GM06990 (cell line): Measurements from ENCODE around the gene CTNNA3.

Experiments used
- DNase-seq: peaks from one replicate; pipeline ENCODE4 v3.0.0-alpha.2; 2011; ENCODE audit not compliant: insufficient read length; ENCODE audit errors: extremely low read depth
- H3K27me3 ChIP-seq: replicated peaks from 2 replicates; pipeline ENCODE4 v1.6.0; 2011; ENCODE audit warnings: low read length; ENCODE audit not compliant: control insufficient read depth, insufficient read depth
- H3K36me3 ChIP-seq: 2 replicates; pipeline ENCODE4 v1.5.1; 2011; ENCODE audit warnings: low read length; ENCODE audit not compliant: control insufficient read depth, insufficient read depth
- H3K4me3 ChIP-seq: replicated peaks from 2 replicates; pipeline ENCODE4 v1.5.1; 2011; ENCODE audit warnings: low read depth, mild to moderate bottlenecking, control low read depth, low read length
- TF ChIP-seq, protein P1 (sequence below): IDR thresholded peaks from 2 replicates; pipeline ENCODE4 v1.5.1; 2011; ENCODE audit warnings: low read length, control low read depth, mild to moderate bottlenecking, inconsistent platforms; ENCODE audit not compliant: insufficient read depth, poor library complexity, severe bottlenecking

CTNNA3 gene

GRCh38 chr10:66318761-66319160, 1377.2 kb downstream of the CTNNA3 start:
- TF ChIP-seq, protein P1, sequence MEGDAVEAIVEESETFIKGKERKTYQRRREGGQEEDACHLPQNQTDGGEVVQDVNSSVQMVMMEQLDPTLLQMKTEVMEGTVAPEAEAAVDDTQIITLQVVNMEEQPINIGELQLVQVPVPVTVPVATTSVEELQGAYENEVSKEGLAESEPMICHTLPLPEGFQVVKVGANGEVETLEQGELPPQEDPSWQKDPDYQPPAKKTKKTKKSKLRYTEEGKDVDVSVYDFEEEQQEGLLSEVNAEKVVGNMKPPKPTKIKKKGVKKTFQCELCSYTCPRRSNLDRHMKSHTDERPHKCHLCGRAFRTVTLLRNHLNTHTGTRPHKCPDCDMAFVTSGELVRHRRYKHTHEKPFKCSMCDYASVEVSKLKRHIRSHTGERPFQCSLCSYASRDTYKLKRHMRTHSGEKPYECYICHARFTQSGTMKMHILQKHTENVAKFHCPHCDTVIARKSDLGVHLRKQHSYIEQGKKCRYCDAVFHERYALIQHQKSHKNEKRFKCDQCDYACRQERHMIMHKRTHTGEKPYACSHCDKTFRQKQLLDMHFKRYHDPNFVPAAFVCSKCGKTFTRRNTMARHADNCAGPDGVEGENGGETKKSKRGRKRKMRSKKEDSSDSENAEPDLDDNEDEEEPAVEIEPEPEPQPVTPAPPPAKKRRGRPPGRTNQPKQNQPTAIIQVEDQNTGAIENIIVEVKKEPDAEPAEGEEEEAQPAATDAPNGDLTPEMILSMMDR = no peak
- DNase-seq = no peak
- Histone ChIP-seq H3K27me3 (no peaks in the 10 kb centered on the region), H3K36me3 (no peaks in the 10 kb centered on the region), H3K4me3 (no peak overlapping the region)

DNA sequence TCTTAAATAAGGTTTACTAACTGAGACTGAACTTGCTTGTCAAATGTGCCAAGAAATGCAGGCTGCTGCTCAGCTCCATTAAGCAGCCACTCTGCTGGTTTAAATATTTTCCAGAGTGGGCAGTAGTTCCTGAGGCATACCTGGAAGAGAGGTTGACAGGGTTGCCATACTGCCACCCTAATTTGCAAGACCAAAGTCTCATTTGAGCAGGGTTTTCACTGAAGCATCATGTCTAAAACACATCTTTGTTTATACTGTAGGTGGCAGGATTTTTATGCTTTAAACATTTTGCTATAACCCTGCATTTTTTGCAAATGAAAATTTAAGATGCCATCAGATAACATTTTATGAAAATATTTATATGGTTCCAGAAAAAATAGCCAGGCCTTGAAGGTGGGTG, 1388.2 kb downstream of the CTNNA3 start:
- no peaks in the 10 kb centered on the region for H3K36me3 ChIP-seq
- TF ChIP-seq, protein P1 = no peak
- H3K4me3 ChIP-seq = no peak overlapping the region
- no peaks in the 10 kb centered on the region for H3K27me3 ChIP-seq
- DNase-seq = no peak

DNA sequence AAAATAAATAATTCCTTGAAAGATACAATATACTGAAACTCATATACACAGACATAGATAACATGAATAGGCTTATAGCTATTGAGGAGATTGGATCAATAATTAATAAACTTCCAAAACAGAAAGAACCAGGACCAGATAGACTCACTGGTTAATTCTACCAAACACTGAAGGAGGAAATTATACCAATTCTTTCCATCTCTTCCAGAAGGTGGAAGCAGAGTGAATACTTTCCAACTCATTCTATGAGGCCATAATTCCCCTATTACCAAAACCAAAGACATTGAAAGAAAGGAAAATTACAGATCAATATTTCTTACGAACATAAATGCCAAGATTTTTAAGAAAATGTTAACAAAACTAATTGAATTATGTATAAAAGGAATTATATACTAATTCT, 1394.9 kb downstream of the CTNNA3 start:
- Histone ChIP-seq H3K36me3 (no peaks in the 10 kb centered on the region), H3K4me3 (no peak overlapping the region), H3K27me3 (no peaks in the 10 kb centered on the region)
- TF ChIP-seq, protein P1 = no peak
- DNase-seq = no peak

DNA sequence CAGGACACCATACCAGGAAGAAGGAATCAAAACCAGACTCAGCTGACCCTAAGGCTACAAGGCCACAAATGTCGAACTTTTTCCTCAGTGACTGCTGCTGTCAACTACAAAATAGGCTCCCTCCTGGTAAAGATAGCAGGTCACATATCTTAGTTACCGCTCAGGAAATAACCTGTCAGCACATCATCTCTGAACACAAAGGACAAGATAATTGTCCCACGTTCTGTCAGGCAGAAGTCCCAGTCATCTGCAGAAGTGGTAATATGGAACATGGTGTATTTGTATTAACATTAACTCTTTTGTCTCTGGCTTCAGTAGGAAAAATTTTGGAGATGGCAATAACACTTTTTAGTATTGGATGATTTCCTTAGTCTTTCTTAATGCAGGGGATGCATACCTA, 1400.4 kb downstream of the CTNNA3 start:
- Histone ChIP-seq H3K27me3 (no peaks in the 10 kb centered on the region), H3K36me3 (no peaks in the 10 kb centered on the region), H3K4me3 (no peak overlapping the region)
- no peak for DNase-seq
- TF ChIP-seq, protein P1 = no peak

DNA sequence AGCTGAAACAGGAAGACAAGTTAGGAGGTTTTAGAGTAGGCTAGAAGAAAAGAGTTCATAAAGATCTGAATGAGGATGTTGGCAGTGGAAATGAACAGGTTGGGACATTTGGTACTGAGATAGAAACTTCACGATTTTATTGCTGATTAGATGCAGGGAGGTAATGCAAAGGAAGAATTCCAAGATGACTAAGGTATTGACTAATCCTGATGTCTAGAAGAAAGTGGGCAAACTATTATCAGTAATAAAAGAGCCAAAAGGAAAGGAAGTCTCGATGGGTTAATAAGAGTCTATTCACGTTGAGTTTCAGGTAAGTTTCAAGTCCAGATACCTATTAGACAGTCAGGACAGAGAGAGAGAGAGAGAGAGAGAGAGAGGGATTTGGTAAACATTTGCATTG, 1401.5 kb downstream of the CTNNA3 start:
- TF ChIP-seq, protein P1 = no peak
- Histone ChIP-seq H3K4me3 (no peak overlapping the region), H3K27me3 (no peaks in the 10 kb centered on the region), H3K36me3 (no peaks in the 10 kb centered on the region)
- DNase-seq = no peak

DNA sequence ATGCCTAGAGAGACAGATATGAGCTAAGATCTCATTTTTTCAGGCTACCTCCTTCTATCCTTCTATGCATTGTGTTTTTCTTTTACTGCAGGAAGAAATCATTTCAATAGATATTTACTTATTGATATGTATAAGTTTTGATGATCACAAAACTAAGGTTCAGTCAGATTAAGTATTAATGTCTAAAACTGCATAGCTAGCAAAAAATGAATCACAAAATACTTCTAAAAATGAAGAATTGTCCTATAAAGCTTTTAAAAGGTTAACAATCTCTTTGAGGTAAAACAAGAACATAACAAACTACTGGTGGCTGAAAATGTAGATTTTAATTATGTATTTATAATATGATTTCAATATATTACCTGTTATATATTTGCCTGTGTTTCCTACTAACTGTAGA, 1403.1 kb downstream of the CTNNA3 start:
- TF ChIP-seq, protein P1 = no peak
- H3K36me3 ChIP-seq = no peaks in the 10 kb centered on the region
- H3K27me3 ChIP-seq = no peaks in the 10 kb centered on the region
- no peak overlapping the region for H3K4me3 ChIP-seq
- no peak for DNase-seq
